GM12875 (cell line): Measurements from ENCODE around the gene ANKS1B.

Source experiments
- H3K4me3 ChIP-seq: one replicate; pipeline ENCODE4 v1.5.1; 2011; ENCODE audit warnings: low read depth, low read length, control low read depth
- CTCF ChIP-seq: IDR thresholded peaks from 2 replicates; pipeline ENCODE4 v1.5.1; 2011; ENCODE audit warnings: low read depth, mild to moderate bottlenecking, control low read depth, inconsistent platforms, low read length, moderate library complexity, borderline replicate concordance; ENCODE audit not compliant: insufficient read depth

The ANKS1B gene

GRCh38 chr12:98799146-98799810 is 1185.5 kb downstream of the ANKS1B start:
- TF ChIP-seq CTCF, result no peak

GRCh38 chr12:98797200-98797599 is 1187.5 kb downstream of the ANKS1B start:
- no peak for TF ChIP-seq CTCF
- no peak overlapping the region for H3K4me3 ChIP-seq

More at GRCh38 chr12:98799146-98799810, 1185.5 kb downstream of the ANKS1B start:
- no peak overlapping the region for H3K4me3 ChIP-seq

DNA sequence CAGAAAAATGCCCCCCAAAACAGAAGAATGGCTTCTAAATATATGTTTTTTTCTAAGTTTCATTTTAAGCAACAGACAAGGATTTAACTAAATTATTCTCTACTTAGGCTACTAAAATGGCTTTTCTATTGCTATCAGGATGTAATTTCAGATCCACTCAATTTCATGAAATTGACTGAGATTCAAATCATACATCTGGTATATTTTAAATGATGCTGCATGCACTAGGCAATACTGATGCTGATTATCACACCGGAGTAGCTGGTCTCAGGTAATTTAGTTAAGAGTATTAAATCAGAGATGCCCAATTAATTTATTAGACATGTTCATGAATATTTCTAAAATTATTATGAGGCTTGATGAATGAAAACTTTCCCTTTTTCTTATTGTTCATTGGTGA is 1188.0 kb downstream of the ANKS1B start:
- no peak for TF ChIP-seq CTCF

DNA sequence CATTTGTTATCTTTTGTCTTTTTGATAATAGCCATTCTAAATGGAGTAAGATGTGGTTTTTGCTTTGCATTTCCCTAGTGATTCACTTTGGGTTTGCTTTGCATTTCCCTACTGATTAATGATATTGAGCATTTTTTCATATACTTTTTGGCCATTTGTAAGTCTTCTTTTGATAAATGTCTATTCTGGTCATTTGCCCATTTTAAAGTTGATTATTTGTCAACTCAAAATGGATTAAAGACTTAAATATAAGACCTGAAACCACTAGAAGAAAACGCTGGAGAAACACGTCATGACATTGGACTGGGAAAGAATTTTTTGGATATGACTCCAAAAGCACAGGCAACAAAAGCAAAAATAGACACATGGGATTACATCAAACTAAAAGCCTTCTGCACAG is 1191.6 kb downstream of the ANKS1B start:
- TF ChIP-seq CTCF, result no peak
- no peak overlapping the region for H3K4me3 ChIP-seq

More for the DNA sequence above, 1188.0 kb downstream of the ANKS1B start:
- no peak overlapping the region for H3K4me3 ChIP-seq

DNA sequence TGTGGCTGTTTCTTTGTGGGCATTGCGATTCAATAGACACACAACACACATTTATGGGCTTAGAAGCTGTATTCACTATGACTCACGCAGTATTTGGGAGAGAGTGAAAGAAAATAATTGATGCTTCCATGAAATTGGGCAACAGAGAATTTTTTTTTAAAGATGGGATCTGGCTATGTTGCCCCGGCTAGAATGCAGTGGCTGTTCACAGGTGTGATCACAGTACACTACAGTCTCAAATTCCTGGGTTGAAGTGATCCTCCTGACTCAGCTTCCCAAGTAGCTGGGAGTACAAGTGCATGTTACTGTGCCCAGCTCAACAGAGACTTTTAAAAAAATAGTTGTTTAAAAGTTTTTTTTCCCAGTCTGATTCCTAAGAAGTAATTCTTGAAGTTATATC is 1193.3 kb downstream of the ANKS1B start:
- H3K4me3 ChIP-seq, result no peak overlapping the region
- no peak for TF ChIP-seq CTCF

GRCh38 chr12:98788396-98788795 is 1196.3 kb downstream of the ANKS1B start:
- no peak for TF ChIP-seq CTCF
- no peak overlapping the region for H3K4me3 ChIP-seq

GRCh38 chr12:98786653-98787052 is 1198.1 kb downstream of the ANKS1B start:
- no peak for TF ChIP-seq CTCF

More at GRCh38 chr12:98786653-98787052, 1198.1 kb downstream of the ANKS1B start:
- no peak overlapping the region for H3K4me3 ChIP-seq
